WERI-Rb-1 (cell line): ENCODE measurements around the gene TLL2.

Source experiments
- DNase-seq: peaks from one replicate; pipeline ENCODE4 v3.0.0-alpha.2; 2020
- H3K27ac ChIP-seq: fragments of 250-450 bp; sonication (Bioruptor Pico); 2 replicates; pipeline ENCODE4 v1.5.1; 2020; ENCODE audit warnings: mild to moderate bottlenecking, moderate library complexity
- H3K27me3 ChIP-seq: fragments of 250-450 bp; sonication (Bioruptor Pico); 2 replicates; pipeline ENCODE4 v1.5.1; 2021; ENCODE audit warnings: mild to moderate bottlenecking, low read depth, moderate library complexity; ENCODE audit not compliant: insufficient read depth, severe bottlenecking
- H3K36me3 ChIP-seq: fragments of 250-450 bp; sonication (Bioruptor Pico); 2 replicates; pipeline ENCODE4 v1.5.1; 2020; ENCODE audit warnings: mild to moderate bottlenecking, moderate library complexity
- H3K4me3 ChIP-seq: 2 replicates; pipeline ENCODE4 v1.5.1; 2011; ENCODE audit warnings: low read depth, mild to moderate bottlenecking, control low read depth, low read length
- H3K9me3 ChIP-seq: fragments of 250-450 bp; sonication (Bioruptor Pico); 2 replicates; pipeline ENCODE4 v1.5.1; 2021; ENCODE audit warnings: mild to moderate bottlenecking, moderate library complexity; ENCODE audit not compliant: severe bottlenecking
- TF ChIP-seq, protein P1 (sequence below): IDR thresholded peaks from 2 replicates; pipeline ENCODE4 v1.5.1; 2011; ENCODE audit warnings: low read depth, mild to moderate bottlenecking, control low read depth, inconsistent platforms, low read length

TLL2 gene

DNA sequence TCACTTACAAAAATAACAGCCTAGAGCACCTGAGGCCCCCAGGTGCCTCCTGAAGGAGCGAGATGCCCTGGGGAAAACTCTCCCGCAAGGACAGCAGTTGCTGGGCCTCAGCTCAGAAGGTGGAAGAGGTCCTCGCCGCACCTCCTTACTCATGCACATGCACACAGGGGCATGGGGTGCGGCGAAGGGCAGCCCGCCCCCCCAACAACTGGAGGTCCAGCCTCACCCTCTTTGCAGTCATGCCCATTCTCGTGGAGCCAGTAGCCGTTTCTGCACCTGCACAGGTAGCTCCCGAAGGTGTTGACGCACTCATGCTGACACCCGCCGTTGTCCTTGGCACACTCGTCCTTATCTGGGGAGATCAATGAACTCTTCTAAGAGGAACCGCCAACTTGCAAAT is 135.0 kb downstream of the TLL2 start:
- Histone ChIP-seq H3K36me3 (no peaks in the 10 kb centered on the region), H3K9me3 (no peaks in the 10 kb centered on the region), H3K4me3 (no peak overlapping the region), H3K27ac (no peak overlapping the region), H3K27me3 (no peaks in the 10 kb centered on the region)
- TF ChIP-seq, protein P1, sequence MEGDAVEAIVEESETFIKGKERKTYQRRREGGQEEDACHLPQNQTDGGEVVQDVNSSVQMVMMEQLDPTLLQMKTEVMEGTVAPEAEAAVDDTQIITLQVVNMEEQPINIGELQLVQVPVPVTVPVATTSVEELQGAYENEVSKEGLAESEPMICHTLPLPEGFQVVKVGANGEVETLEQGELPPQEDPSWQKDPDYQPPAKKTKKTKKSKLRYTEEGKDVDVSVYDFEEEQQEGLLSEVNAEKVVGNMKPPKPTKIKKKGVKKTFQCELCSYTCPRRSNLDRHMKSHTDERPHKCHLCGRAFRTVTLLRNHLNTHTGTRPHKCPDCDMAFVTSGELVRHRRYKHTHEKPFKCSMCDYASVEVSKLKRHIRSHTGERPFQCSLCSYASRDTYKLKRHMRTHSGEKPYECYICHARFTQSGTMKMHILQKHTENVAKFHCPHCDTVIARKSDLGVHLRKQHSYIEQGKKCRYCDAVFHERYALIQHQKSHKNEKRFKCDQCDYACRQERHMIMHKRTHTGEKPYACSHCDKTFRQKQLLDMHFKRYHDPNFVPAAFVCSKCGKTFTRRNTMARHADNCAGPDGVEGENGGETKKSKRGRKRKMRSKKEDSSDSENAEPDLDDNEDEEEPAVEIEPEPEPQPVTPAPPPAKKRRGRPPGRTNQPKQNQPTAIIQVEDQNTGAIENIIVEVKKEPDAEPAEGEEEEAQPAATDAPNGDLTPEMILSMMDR: no peak
- DNase-seq: no peak

DNA sequence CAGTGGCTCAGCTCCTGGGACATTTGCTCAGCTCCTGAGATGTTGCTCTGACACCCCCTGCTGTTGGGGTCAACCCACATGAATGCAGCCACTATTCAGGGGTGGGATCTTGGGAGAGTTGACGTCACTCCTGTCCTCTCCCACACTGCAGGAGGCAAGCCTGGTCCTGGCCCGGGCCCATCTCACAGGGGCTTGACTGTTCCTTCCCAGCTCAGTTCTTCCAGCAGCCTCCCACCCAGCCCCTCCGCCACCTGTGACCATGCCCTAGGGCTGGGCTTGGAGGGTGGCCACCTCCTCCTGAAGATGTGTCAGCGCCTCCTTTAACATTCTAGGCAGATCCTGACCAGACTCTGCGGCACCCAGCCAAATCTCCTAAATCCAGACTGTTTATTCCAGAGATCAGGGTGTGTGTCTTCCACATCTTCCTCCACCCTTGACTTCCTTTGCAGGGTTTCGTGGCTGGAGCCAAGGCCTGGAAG is 135.9 kb downstream of the TLL2 start:
- TF ChIP-seq, protein P1: no peak
- Histone ChIP-seq H3K9me3 (no peaks in the 10 kb centered on the region), H3K36me3 (no peaks in the 10 kb centered on the region), H3K27me3 (no peaks in the 10 kb centered on the region), H3K4me3 (no peak overlapping the region), H3K27ac (no peak overlapping the region)
- no peak for DNase-seq

DNA sequence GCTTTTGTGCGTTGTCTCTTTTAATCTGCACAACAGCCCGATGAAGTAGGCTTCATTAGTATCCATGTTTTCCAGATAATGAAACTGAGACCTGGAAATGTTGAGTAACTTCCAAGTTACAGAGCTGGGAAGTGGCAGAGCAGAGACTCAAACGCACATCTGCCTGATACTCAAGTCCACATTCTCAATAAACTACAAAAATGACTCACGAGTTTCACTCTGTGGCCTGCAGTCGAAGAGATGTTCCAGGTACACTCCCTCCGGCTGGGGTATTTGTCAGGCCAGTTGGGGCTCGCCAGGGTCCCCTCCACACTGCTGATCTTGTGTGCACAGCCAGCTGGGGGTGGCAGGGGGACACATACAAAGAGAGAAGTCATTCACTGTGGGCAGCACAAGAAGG is 137.2 kb downstream of the TLL2 start:
- TF ChIP-seq, protein P1: no peak
- no peak for DNase-seq
- no peaks in the 10 kb centered on the region for H3K27me3 ChIP-seq

DNA sequence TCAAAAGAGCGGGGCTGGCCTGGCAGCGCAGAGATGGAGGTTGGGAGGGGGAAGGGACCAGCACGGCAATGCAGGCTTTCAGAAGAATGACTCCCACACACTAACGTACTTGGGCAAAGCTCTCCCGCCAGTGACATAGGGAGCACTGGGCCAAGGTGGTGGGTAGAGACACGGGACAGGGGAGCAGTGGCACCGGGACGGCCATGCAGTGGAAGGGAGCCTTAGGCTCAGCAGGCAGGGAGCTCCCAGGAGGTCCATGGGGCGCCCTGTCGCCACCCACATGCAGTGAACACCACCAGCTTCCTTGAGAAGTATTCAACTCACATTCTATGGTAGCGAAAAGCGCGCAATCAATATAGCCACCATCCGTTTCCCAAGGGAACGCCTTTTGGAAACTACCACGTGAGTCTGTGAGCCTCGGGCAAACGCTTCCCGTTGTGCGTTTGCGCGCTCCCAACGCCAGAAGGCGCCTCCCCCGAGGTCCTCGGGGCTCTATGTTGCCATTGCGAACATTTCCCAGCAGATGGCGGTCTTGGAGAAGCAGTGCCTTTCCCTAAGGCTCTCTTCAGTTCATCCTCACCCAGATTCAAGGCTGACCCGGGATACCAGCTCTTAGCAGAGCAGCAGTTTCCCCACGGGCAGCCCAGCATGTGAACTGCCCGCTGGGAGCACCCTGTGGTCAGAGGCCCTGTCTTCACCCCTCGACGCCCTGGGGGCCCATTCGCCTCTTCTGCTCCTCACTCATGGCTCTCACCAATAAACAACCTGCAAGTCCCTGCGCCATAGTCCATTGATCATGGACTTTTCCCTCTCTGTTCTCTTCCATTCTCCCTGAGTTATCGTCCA is 138.5 kb downstream of the TLL2 start:
- Histone ChIP-seq H3K36me3 (no peaks in the 10 kb centered on the region), H3K27me3 (no peaks in the 10 kb centered on the region), H3K9me3 (no peaks in the 10 kb centered on the region), H3K4me3 (peak overlapping the region; percentile 51), H3K27ac (peak overlapping the region; percentile 1; the same call in 1 of the 2 replicates)
- TF ChIP-seq, protein P1: peak; percentile 98
- DNase-seq: peak; percentile 92

More for the DNA sequence above, 137.2 kb downstream of the TLL2 start:
- H3K9me3 ChIP-seq: no peaks in the 10 kb centered on the region
- H3K4me3 ChIP-seq: no peak overlapping the region
- H3K36me3 ChIP-seq: no peaks in the 10 kb centered on the region
- no peak overlapping the region for H3K27ac ChIP-seq

DNA sequence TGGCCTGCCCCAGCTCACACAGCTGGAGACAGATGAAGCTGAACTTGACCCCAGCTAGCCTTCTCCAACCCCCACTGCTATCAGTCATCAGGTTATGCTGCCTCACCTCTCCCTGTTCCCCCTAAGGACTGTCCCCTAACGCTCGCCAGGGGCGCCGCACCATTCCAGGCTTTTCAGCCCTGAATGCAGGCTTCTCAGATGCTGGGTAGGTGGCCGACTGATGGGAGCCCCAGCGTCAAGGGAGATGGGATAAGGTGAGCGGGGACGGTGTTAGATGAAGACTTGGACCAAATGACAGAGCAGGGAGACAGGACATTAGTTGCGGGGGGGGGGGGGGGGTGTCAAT is 139.1 kb downstream of the TLL2 start:
- Histone ChIP-seq H3K9me3 (no peaks in the 10 kb centered on the region), H3K27me3 (no peaks in the 10 kb centered on the region), H3K27ac (no peak overlapping the region), H3K36me3 (no peaks in the 10 kb centered on the region), H3K4me3 (peak overlapping the region; percentile 51)
- TF ChIP-seq, protein P1: peak; percentile 37; the same call in 1 of the 2 replicates
- DNase-seq: peak; percentile 60
